ENCODE measurements around the gene ROR1.

DNA sequence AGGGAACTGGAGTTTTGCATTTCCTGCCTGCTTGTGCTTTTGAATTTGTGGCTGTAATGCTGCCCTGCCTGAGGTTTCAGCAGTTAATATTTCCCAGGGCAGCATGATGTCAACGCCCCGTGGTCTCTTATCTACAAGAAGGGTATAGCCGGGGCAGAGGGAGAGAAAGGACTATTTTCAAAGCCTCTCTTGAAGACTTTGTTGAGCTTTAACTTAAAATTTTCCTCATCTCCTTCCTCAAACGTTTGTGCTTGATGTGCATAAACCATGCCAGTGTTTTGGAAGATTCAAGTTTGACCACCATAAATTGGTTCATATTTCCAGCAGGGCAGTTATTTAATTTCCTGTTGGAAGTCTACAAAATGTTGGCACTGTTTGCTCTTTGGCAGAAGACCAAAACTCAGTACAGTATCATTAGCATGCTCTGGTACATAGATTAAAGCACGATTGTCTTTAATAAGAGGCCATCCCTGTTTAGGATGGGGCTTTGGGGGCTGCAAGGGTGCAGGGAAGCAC lies 43.4 kb downstream of the ROR1 start:
- no peak for TF ChIP-seq CTCF (tag by site-specific recombination; IDR thresholded peaks at IDR 0.05)
- TF ChIP-seq ZNF354C (tag by site-specific recombination; IDR thresholded peaks at IDR 0.05; ENCODE audit: borderline replicate concordance, low read depth): no peak
- TF ChIP-seq ZNF292 (tag by site-specific recombination; IDR thresholded peaks at IDR 0.05; ENCODE audit: borderline replicate concordance, low read depth): no peak
- TF ChIP-seq ZXDB (tag by site-specific recombination; IDR thresholded peaks at IDR 0.05): 0 out of 2 replicates have a peak, but pooled peaks have one; percentile 41

All from HEK293 (cell line).